HCT116 (cell line): ENCODE results near the gene SLC6A13.

Source experiments
- CEBPB ChIP-seq: IDR thresholded peaks from 2 replicates; pipeline ENCODE4 v1.6.1; 2012; ENCODE audit warnings: low read depth
- CTCF ChIP-seq, 3 experiments: fragments of 200-600 bp in 1 of 3; sonication (generic) in 1 of 3; IDR thresholded peaks in 2 of 3; conservative IDR thresholded peaks in 1 of 3; 2 replicates each; pipeline ENCODE4 v1.5.1; 2012 to 2017; ENCODE audit warnings: low read depth in 2 of 3, low read length in 2 of 3, antibody characterized with exemption in 1 of 3, borderline replicate concordance in 1 of 3, control low read depth in 1 of 3, mild to moderate bottlenecking in 1 of 3, mixed read lengths in 1 of 3, mixed run types in 1 of 3, moderate library complexity in 1 of 3; ENCODE audit not compliant: insufficient read depth in 1 of 3
- EGR1 ChIP-seq: IDR thresholded peaks from 2 replicates; pipeline ENCODE4 v1.6.1; 2012; ENCODE audit warnings: low read depth
- EZH2 ChIP-seq: fragments of 200-600 bp; sonication (generic); IDR thresholded peaks from 2 replicates; pipeline ENCODE4 v1.6.1; 2017; ENCODE audit warnings: antibody characterized with exemption, mixed run types
- EZH2phosphoT487 ChIP-seq: fragments of 200-600 bp; IDR thresholded peaks from 2 replicates; pipeline ENCODE4 v1.6.1; 2018; ENCODE audit warnings: antibody characterized with exemption, borderline replicate concordance
- POLR2A ChIP-seq: IDR thresholded peaks from 2 replicates; pipeline ENCODE4 v1.7.0; 2011; ENCODE audit warnings: borderline replicate concordance; ENCODE audit not compliant: insufficient read depth, insufficient read length; ENCODE audit errors: extremely low read depth
- POLR2AphosphoS5 ChIP-seq: IDR thresholded peaks from 2 replicates; pipeline ENCODE4 v1.6.1; 2011; ENCODE audit warnings: mild to moderate bottlenecking, low read depth, low read length, moderate library complexity
- REST ChIP-seq: IDR thresholded peaks from 2 replicates; pipeline ENCODE4 v1.6.1; 2012; ENCODE audit warnings: low read depth
- SIN3A ChIP-seq: IDR thresholded peaks from 2 replicates; pipeline ENCODE4 v1.6.1; 2012; ENCODE audit warnings: low read depth
- YY1 ChIP-seq: IDR thresholded peaks from 2 replicates; pipeline ENCODE4 v1.6.1; 2011; ENCODE audit warnings: low read length, low read depth, moderate library complexity, mild to moderate bottlenecking; ENCODE audit not compliant: insufficient replicate concordance; ENCODE audit errors: extremely low read depth

- TF ChIP-seq CTCF (IDR thresholded peaks at IDR 0.05 in 2 of 3, conservative IDR thresholded peaks at IDR 0.05 in 1 of 3; ENCODE audit: borderline replicate concordance in 1 of 3, insufficient read depth in 1 of 3, low read depth in 2 of 3, low read length in 2 of 3) (no peak), YY1 (no peak), POLR2A (no peak), POLR2AphosphoS5 (no peak), CEBPB (no peak), REST (no peak), SIN3A (no peak), EZH2phosphoT487 (no peak), EZH2 (no peak), EGR1 (no peak)
These were observed 24.5 kb downstream of the SLC6A13 start for GRCh38 chr12:238116-238515.
